ENCODE results near the gene GRIK4. TPM values are rescaled to one million over a fixed set of nuclear protein-coding genes. Genes with fewer than 3 reads are reported as not detected.

GRIK4 gene
- polyA plus RNA-seq, 1 experiment = not detected

- CTCF ChIA-PET = no interaction called here
- no peak overlapping the region for H3K4me3 ChIP-seq (ENCODE audit: low read depth, low read length)
Measured at GRCh38 chr11:120651836-120652235, 140.3 kb downstream of the GRIK4 start.

DNA sequence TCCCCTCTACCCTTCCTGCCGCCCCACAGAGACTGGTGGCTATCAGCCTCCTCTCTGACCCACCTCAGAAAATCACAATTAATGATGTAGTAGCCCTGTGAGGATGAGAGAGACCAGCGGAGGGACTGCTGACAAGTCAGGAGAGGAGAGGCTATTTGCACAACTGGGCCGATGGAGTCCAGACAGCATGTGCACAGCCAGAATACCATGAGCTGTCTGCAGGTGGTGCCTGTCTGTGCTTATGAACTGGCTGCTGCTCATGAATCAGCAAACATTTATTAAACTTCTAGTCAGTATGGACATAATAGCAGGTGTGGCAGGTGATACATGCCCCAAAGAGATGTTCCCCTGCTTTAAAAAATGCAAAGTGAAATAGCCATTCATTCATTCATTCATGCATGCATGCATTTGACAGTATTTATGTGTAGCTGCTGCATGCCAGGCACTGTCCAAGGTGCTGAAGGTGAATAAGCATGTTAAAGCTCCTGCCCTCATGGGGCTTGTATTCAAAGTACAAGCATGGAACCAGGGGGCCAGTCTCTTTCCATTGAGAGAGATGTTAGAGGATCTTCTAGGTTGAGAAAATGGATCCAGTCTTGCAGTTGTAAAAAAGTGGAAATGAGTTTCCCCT, 141.3 kb downstream of the GRIK4 start:
- ChIA-PET CTCF (no interaction called here), POLR2A (no interaction called here)
- no peak overlapping the region for H3K4me3 ChIP-seq (ENCODE audit: low read depth, low read length)
- DNase-seq (ENCODE audit: low read depth) = no peak
- no peaks in the 10 kb centered on the region for H3K36me3 ChIP-seq (ENCODE audit: control insufficient read depth, insufficient read depth, low read length)
- no peak for TF ChIP-seq CTCF (IDR thresholded peaks at IDR 0.05; ENCODE audit: insufficient read depth, low read depth, low read length)
- H3K27me3 ChIP-seq (ENCODE audit: control insufficient read depth, insufficient read depth, low read length) = no peaks in the 10 kb centered on the region; the same call in 1 of the 2 replicates

More at GRCh38 chr11:120651836-120652235, 140.3 kb downstream of the GRIK4 start:
- DNase-seq (ENCODE audit: low read depth) = no peak
- Histone ChIP-seq H3K36me3 (ENCODE audit: control insufficient read depth, insufficient read depth, low read length) (no peaks in the 10 kb centered on the region), H3K27me3 (ENCODE audit: control insufficient read depth, insufficient read depth, low read length) (no peaks in the 10 kb centered on the region; the same call in 1 of the 2 replicates)
- TF ChIP-seq CTCF (IDR thresholded peaks at IDR 0.05; ENCODE audit: insufficient read depth, low read depth, low read length) = no peak
- POLR2A ChIA-PET = no interaction called here

- Histone ChIP-seq H3K4me3 (ENCODE audit: low read depth, low read length) (no peak overlapping the region), H3K36me3 (ENCODE audit: control insufficient read depth, insufficient read depth, low read length) (no peaks in the 10 kb centered on the region), H3K27me3 (ENCODE audit: control insufficient read depth, insufficient read depth, low read length) (no peaks in the 10 kb centered on the region; the same call in 1 of the 2 replicates)
- CTCF ChIA-PET = no interaction called here
- no peak for DNase-seq (ENCODE audit: low read depth)
- TF ChIP-seq CTCF (IDR thresholded peaks at IDR 0.05; ENCODE audit: insufficient read depth, low read depth, low read length) = no peak
- POLR2A ChIA-PET = no interaction called here
Measured at GRCh38 chr11:120655589-120655988, 144.0 kb downstream of the GRIK4 start.

DNA sequence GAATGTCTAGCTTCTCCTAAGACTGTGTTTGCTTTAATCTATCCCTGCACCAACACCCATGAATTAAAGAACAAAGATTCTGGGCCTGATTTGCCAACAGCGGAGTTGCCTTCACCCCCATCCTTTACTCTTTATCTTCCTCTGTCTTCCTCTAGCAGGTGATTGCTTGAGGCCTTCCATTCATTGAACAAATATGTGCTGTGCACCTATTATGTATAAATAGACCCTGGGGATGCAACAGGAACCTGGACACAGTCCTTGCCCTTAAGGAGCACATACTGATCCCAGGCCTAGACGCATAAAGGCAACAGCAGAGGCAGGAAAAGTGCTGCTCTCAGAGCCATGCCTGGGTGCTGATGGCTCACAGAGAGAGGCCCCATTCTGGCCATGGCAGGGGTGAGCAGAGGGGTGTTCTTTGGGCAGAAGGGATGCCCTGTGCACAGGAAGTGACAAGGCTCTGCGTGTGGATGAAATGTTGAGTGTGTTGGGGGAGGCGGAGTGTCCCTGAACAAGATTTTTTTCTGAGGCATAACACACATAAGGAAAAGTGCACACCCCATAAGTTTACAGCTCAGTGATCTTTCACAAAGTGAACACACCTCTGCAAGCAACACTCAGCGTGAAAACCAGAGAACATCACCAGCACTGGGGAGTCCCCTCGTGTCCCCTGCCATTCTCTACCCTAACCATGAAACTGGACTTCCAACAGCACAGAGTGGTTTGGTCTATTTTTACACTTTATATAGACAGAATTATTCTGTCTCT, 145.9 kb downstream of the GRIK4 start:
- ChIA-PET POLR2A (no interaction called here), CTCF (interaction anchor here (0.6 kb wide), 1 partner anchor 32 kb away, joined by 4 read pairs; no protein-coding TSS in a partner anchor)
- Histone ChIP-seq H3K27me3 (ENCODE audit: control insufficient read depth, insufficient read depth, low read length) (peaks cover under 1% of the 10 kb centered on the region), H3K36me3 (ENCODE audit: control insufficient read depth, insufficient read depth, low read length) (no peaks in the 10 kb centered on the region), H3K4me3 (ENCODE audit: low read depth, low read length) (no peak overlapping the region)
- DNase-seq (ENCODE audit: low read depth) = no peak
- TF ChIP-seq CTCF (IDR thresholded peaks at IDR 0.05; ENCODE audit: insufficient read depth, low read depth, low read length) = no peak

GRCh38 chr11:120658071-120658423, 146.5 kb downstream of the GRIK4 start:
- ChIA-PET CTCF (no interaction called here), POLR2A (no interaction called here)
- no peaks in the 10 kb centered on the region for H3K36me3 ChIP-seq (ENCODE audit: control insufficient read depth, insufficient read depth, low read length)
- H3K27me3 ChIP-seq (ENCODE audit: control insufficient read depth, insufficient read depth, low read length) = peaks cover 1% of the 10 kb centered on the region
- DNase-seq (ENCODE audit: low read depth) = no peak
- no peak for TF ChIP-seq CTCF (IDR thresholded peaks at IDR 0.05; ENCODE audit: insufficient read depth, low read depth, low read length)
- H3K4me3 ChIP-seq (ENCODE audit: low read depth, low read length) = no peak overlapping the region

Measured in BJ (cell line).